Naive thymus-derived CD4-positive, alpha-beta T cell (primary cell): ENCODE measurements around the gene SMARCD3. TPM values are rescaled to one million over a fixed set of nuclear protein-coding genes. Genes with fewer than 3 reads are reported as not detected.
A peak's percentile ranks its signal among the peaks of the same experiment; 100 is the strongest.

Experiments
- ATAC-seq: fragments of 150-1000 bp; cut with Tn5 transposase; 2 replicates; pipeline ENCODE4 v1.10.0; 2021; ENCODE audit warnings: mild to moderate bottlenecking, moderate library complexity
- CTCF ChIA-PET: fragments of 350-600 bp; sonication (Branson Sonifier 250); formaldehyde crosslinking; loops from one replicate; lab custom pipeline; 2021; ENCODE audit warnings: antibody characterized with exemption; lab: Charles Lee
- POLR2A ChIA-PET: fragments of 350-600 bp; sonication (Branson Sonifier 250); formaldehyde crosslinking; loops from one replicate; lab custom pipeline; 2021; ENCODE audit warnings: antibody characterized with exemption, inconsistent platforms; lab: Charles Lee
- DNase-seq, 9 donors: peaks; one replicate each; pipeline versions ENCODE4 v3.0.0 to v3.0.0-alpha.2; 2020 to 2022; ENCODE audit warnings: mixed read lengths in 1 of 9
- H3K27ac ChIP-seq: one replicate; pipeline ENCODE4 v1.7.0; 2013; ENCODE audit warnings: mild to moderate bottlenecking, low read depth, low read length, moderate library complexity
- H3K27me3 ChIP-seq, 2 donors: one replicate each; pipeline ENCODE4 v1.7.0; 2013; ENCODE audit warnings: low read length in 2 of 2, mild to moderate bottlenecking in 2 of 2, moderate library complexity in 2 of 2; ENCODE audit not compliant: control insufficient read depth in 2 of 2, insufficient read depth in 2 of 2
- H3K36me3 ChIP-seq, 3 experiments: 1 replicate in 2 of 3; 2 replicates in 1 of 3; pipeline ENCODE4 v1.7.0; 2013; ENCODE audit warnings: low read length in 3 of 3, mild to moderate bottlenecking in 3 of 3, moderate library complexity in 1 of 3; ENCODE audit not compliant: insufficient read depth in 3 of 3, control insufficient read depth in 2 of 3
- H3K4me1 ChIP-seq, 2 donors: one replicate each; pipeline ENCODE4 v1.7.0; 2013; ENCODE audit warnings: low read length in 2 of 2, mild to moderate bottlenecking in 2 of 2, moderate library complexity in 1 of 2; ENCODE audit not compliant: control insufficient read depth in 2 of 2, insufficient read depth in 2 of 2
- H3K4me3 ChIP-seq: 2 replicates; pipeline ENCODE4 v1.7.0; 2013; ENCODE audit warnings: mild to moderate bottlenecking, low read length
- H3K9me3 ChIP-seq, 3 experiments: 1 replicate in 2 of 3; 2 replicates in 1 of 3; pipeline ENCODE4 v1.7.0; 2013; ENCODE audit warnings: low read length in 3 of 3; ENCODE audit not compliant: control insufficient read depth in 2 of 3
- H3K27ac Mint-ChIP-seq, 9 donors: one replicate each; pipeline ENCODE4 v1.8.0; 2020 to 2022; ENCODE audit warnings: mixed read lengths in 9 of 9, mild to moderate bottlenecking in 8 of 9, moderate library complexity in 5 of 9, inconsistent platforms in 2 of 9
- H3K27me3 Mint-ChIP-seq, 5 donors: one replicate each; pipeline ENCODE4 v1.8.0; 2021 to 2022; ENCODE audit warnings: mixed read lengths in 5 of 5, mild to moderate bottlenecking in 1 of 5
- H3K36me3 Mint-ChIP-seq, 5 donors: one replicate each; pipeline ENCODE4 v1.8.0; 2020 to 2022; ENCODE audit warnings: mixed read lengths in 5 of 5, mild to moderate bottlenecking in 3 of 5, inconsistent platforms in 1 of 5
- H3K4me1 Mint-ChIP-seq, 7 donors: one replicate each; pipeline ENCODE4 v1.8.0; 2020 to 2022; ENCODE audit warnings: mixed read lengths in 7 of 7, mild to moderate bottlenecking in 3 of 7, inconsistent platforms in 1 of 7
- H3K4me3 Mint-ChIP-seq, 10 donors: one replicate each; pipeline ENCODE4 v1.8.0; 2020 to 2022; ENCODE audit warnings: mild to moderate bottlenecking in 10 of 10, mixed read lengths in 10 of 10, moderate library complexity in 6 of 10, inconsistent platforms in 2 of 10
- H3K9me3 Mint-ChIP-seq, 11 donors: one replicate each; pipeline ENCODE4 v1.8.0; 2020 to 2022; ENCODE audit warnings: mixed read lengths in 11 of 11, mild to moderate bottlenecking in 4 of 11, inconsistent platforms in 1 of 11, moderate library complexity in 1 of 11
- intact Hi-C, 2 donors: fragments of 100-400 bp; cut with micrococcal nuclease; formaldehyde crosslinking; loops; one replicate each; pipeline ENCODE4 v1.15.1; 2023
- polyA plus RNA-seq, 2 donors: library from polyadenylated mRNA; unstranded; fragments of 300-500 nt; fragmentation: Illumina TruSeq; gene quantifications; one replicate each; pipeline ENCODE4 v1.2.3, GENCODE V29; 2021
- total RNA-seq, 6 experiments: library from RNA in 5 of 6; stranded (reverse) in 5 of 6; gene quantifications; 1 replicate in 5 of 6; 2 replicates in 1 of 6; pipeline ENCODE4 v1.2.3 and lab custom pipeline; 2021 to 2026

Gene SMARCD3
- total and polyA plus RNA-seq, 7 experiments from 2014 or later, result 3.8 to 45.5 (median 5.1) TPM

GRCh38 chr7:151278949-151279348 is 30.5 kb upstream of the SMARCD3 start:
- CTCF ChIA-PET, result interaction anchor here (0.7 kb wide), 1 partner anchor 231 kb away, joined by 3 read pairs; no protein-coding TSS in a partner anchor
- H3K27ac Mint-ChIP-seq, result peak overlapping the region in 3 of 9 donors; percentile 39 to 57 (median 55)
- H3K27me3 Mint-ChIP-seq, result peaks cover 0 to 41% (median 15%) of the 10 kb centered on the region in 5 donors

GRCh38 chr7:151277631-151278030 is 29.1 kb upstream of the SMARCD3 start:
- Mint-ChIP-seq H3K9me3 (no peaks in the 10 kb centered on the region), H3K27ac (peak overlapping the region in 4 of 9 donors; percentile 55 to 90 (median 72)), H3K27me3 (peaks cover 0 to 33% (median 8%) of the 10 kb centered on the region in 5 donors), H3K36me3 (no peaks in the 10 kb centered on the region), H3K4me1 (peaks cover 18 to 32% (median 26%) of the 10 kb centered on the region in 7 donors), H3K4me3 (peak overlapping the region; percentile 69 to 88 (median 85))
- no peaks in the 10 kb centered on the region for H3K27me3 ChIP-seq
- peak overlapping the region; percentile 53 for H3K4me3 ChIP-seq
- intact Hi-C loops, result loop anchor here in 1 of 2 donors (2.0 kb wide), 3 partner anchors 33 to 73 kb away; partner anchors contain the start of gene CHPF2
- ATAC-seq (no peak), DNase-seq (no peak)
- CTCF ChIA-PET, result interaction anchor here (0.7 to 1.0 kb wide), 2 partner anchors 32 to 90 kb away, joined by 3 read pairs; no protein-coding TSS in a partner anchor
- POLR2A ChIA-PET, result no interaction called here
- peak overlapping the region; percentile 0 for H3K27ac ChIP-seq
- no peaks in the 10 kb centered on the region for H3K36me3 ChIP-seq
- peaks cover 9 to 15% of the 10 kb centered on the region in 2 donors for H3K4me1 ChIP-seq
- no peaks in the 10 kb centered on the region for H3K9me3 ChIP-seq

More at GRCh38 chr7:151278949-151279348, 30.5 kb upstream of the SMARCD3 start:
- Mint-ChIP-seq H3K4me3 (peak overlapping the region in 6 of 10 donors; percentile 19 to 83 (median 67)), H3K4me1 (peaks cover 14 to 29% (median 20%) of the 10 kb centered on the region in 7 donors), H3K9me3 (peaks cover 0 to 5% (median 0%) of the 10 kb centered on the region in 11 donors), H3K36me3 (no peaks in the 10 kb centered on the region)
- POLR2A ChIA-PET, result no interaction called here
- intact Hi-C loops, result no loop called here
- DNase-seq (no peak), ATAC-seq (no peak)
- Histone ChIP-seq H3K4me1 (peaks cover 9 to 15% of the 10 kb centered on the region in 2 donors), H3K9me3 (no peaks in the 10 kb centered on the region), H3K27ac (no peak overlapping the region), H3K36me3 (no peaks in the 10 kb centered on the region), H3K27me3 (peaks cover 0 to 2% of the 10 kb centered on the region in 2 donors), H3K4me3 (no peak overlapping the region)

- no peaks in the 10 kb centered on the region for H3K9me3 Mint-ChIP-seq
- Histone ChIP-seq H3K27me3 (no peaks in the 10 kb centered on the region), H3K4me3 (peak overlapping the region; percentile 53), H3K9me3 (no peaks in the 10 kb centered on the region), H3K36me3 (no peaks in the 10 kb centered on the region), H3K27ac (peak overlapping the region; percentile 0), H3K4me1 (peaks cover 13 to 20% of the 10 kb centered on the region in 2 donors)
- H3K4me3 Mint-ChIP-seq, result peak overlapping the region; percentile 69 to 88 (median 85)
- ATAC-seq (peak; percentile 77), DNase-seq (peak; percentile 32 to 64 (median 55))
- no peaks in the 10 kb centered on the region for H3K36me3 Mint-ChIP-seq
- H3K27ac Mint-ChIP-seq, result peak overlapping the region in 8 of 9 donors; percentile 38 to 90 (median 62)
- peaks cover 23 to 39% (median 32%) of the 10 kb centered on the region in 7 donors for H3K4me1 Mint-ChIP-seq
- CTCF ChIA-PET, result interaction anchor here (1.0 kb wide), 1 partner anchor 31 kb away, joined by 3 read pairs; no protein-coding TSS in a partner anchor
- H3K27me3 Mint-ChIP-seq, result peaks cover 0 to 32% (median 8%) of the 10 kb centered on the region in 5 donors
- intact Hi-C loops, result loop anchor here in 1 of 2 donors (2.0 kb wide), 3 partner anchors 32 to 74 kb away; partner anchors contain the start of gene CHPF2
- POLR2A ChIA-PET, result no interaction called here
These were observed 28.4 kb upstream of the SMARCD3 start for GRCh38 chr7:151276666-151277590.

- Mint-ChIP-seq H3K4me3 (peak overlapping the region; percentile 27 to 87 (median 66)), H3K36me3 (no peaks in the 10 kb centered on the region), H3K27me3 (peaks cover 0 to 25% (median 6%) of the 10 kb centered on the region in 5 donors), H3K27ac (peak overlapping the region in 2 of 9 donors; percentile 34 to 58), H3K4me1 (peaks cover 28 to 44% (median 38%) of the 10 kb centered on the region in 7 donors), H3K9me3 (no peaks in the 10 kb centered on the region)
- no peaks in the 10 kb centered on the region for H3K27me3 ChIP-seq
- H3K4me1 ChIP-seq, result peaks cover 15 to 22% of the 10 kb centered on the region in 2 donors
- no peaks in the 10 kb centered on the region for H3K36me3 ChIP-seq
- H3K9me3 ChIP-seq, result no peaks in the 10 kb centered on the region
- DNase-seq (no peak), ATAC-seq (no peak)
- ChIA-PET POLR2A (no interaction called here), CTCF (no interaction called here)
- intact Hi-C loops, result loop anchor here in 1 of 2 donors (2.0 kb wide), 3 partner anchors 31 to 75 kb away; partner anchors contain the start of gene CHPF2
- no peak overlapping the region for H3K4me3 ChIP-seq
- H3K27ac ChIP-seq, result no peak overlapping the region
These were observed 27.5 kb upstream of the SMARCD3 start for GRCh38 chr7:151275813-151276577.

GRCh38 chr7:151274936-151275812 is 26.7 kb upstream of the SMARCD3 start:
- ChIA-PET POLR2A (no interaction called here), CTCF (interaction anchor here (0.9 kb wide), 1 partner anchor 32 kb away, joined by 3 read pairs; no protein-coding TSS in a partner anchor)
- Mint-ChIP-seq H3K9me3 (no peaks in the 10 kb centered on the region), H3K27ac (peak overlapping the region in 5 of 9 donors; percentile 20 to 74 (median 41)), H3K36me3 (peaks cover 0 to 5% (median 0%) of the 10 kb centered on the region in 5 donors), H3K4me1 (peaks cover 28 to 46% (median 38%) of the 10 kb centered on the region in 7 donors), H3K27me3 (peaks cover 0 to 21% (median 0%) of the 10 kb centered on the region in 5 donors), H3K4me3 (peak overlapping the region in 8 of 10 donors; percentile 52 to 87 (median 72))
- no peak for DNase-seq
- Histone ChIP-seq H3K27me3 (no peaks in the 10 kb centered on the region), H3K4me3 (no peak overlapping the region), H3K4me1 (peaks cover 15 to 22% of the 10 kb centered on the region in 2 donors), H3K36me3 (no peaks in the 10 kb centered on the region), H3K9me3 (no peaks in the 10 kb centered on the region), H3K27ac (no peak overlapping the region)
- ATAC-seq, result no peak
- intact Hi-C loops, result no loop called here
